H1 (cell line): ENCODE data around the gene DDI2. TPM values are rescaled to one million over a fixed set of nuclear protein-coding genes. Genes with fewer than 3 reads are reported as not detected.

Source experiments
- BCL11A ChIP-seq, 2 experiments: IDR thresholded peaks; one replicate each; pipeline ENCODE4 v1.6.1; 2011; ENCODE audit warnings: low read depth in 2 of 2, low read length in 2 of 2, mild to moderate bottlenecking in 2 of 2
- GABPA ChIP-seq: IDR thresholded peaks from 2 replicates; pipeline ENCODE4 v1.6.1; 2011; ENCODE audit warnings: mild to moderate bottlenecking, low read length, moderate library complexity, borderline replicate concordance; ENCODE audit not compliant: insufficient read depth
- KDM1A ChIP-seq: fragments of 200-600, 300-600 bp; sonication (generic); IDR thresholded peaks from 2 replicates; pipeline ENCODE4 v1.7.1; 2016; ENCODE audit warnings: mild to moderate bottlenecking, low read length, borderline replicate concordance
- KDM4A ChIP-seq: IDR thresholded peaks from one replicate; pipeline ENCODE4 v1.7.1; 2012; ENCODE audit warnings: low read depth, mild to moderate bottlenecking, moderate library complexity, low read length, inconsistent platforms; ENCODE audit not compliant: severe bottlenecking
- NANOG ChIP-seq: IDR thresholded peaks from 2 replicates; pipeline ENCODE4 v1.6.1; 2011; ENCODE audit warnings: low read length, low read depth, mild to moderate bottlenecking, inconsistent platforms; ENCODE audit not compliant: insufficient read depth, poor library complexity, severe bottlenecking
- SUZ12 ChIP-seq: fragments of 200-600 bp; sonication (generic); IDR thresholded peaks from 2 replicates; pipeline ENCODE4 v1.6.1; 2012; ENCODE audit warnings: mild to moderate bottlenecking, inconsistent platforms, low read length, moderate library complexity, mixed read lengths
- polyA plus RNA-seq, 7 experiments: library from polyadenylated mRNA; depleted of rRNA in 3 of 7; stranded (reverse) in 5 of 7; unstranded in 2 of 7; fragments of >200 nt in 5 of 7; fragments of 200-250 nt in 2 of 7; gene quantifications; 1 replicate in 5 of 7; 2 replicates in 1 of 7; 4 replicates in 1 of 7; pipeline versions ENCODE4 v1.2.1 to v1.2.3, GENCODE V29; 2011 to 2013; ENCODE audit warnings: missing spikeins in 2 of 7, mixed read lengths in 2 of 7
- total RNA-seq: library from RNA; stranded (reverse); fragmentation: NEBNext Ultra II Directional; extraction: Animal tissue kit (Norgen Biotek cat#: 25700); gene quantifications from 2 replicates; pipeline ENCODE4 v1.2.1, GENCODE V29; 2021

The DDI2 gene
- total and polyA plus RNA-seq, 2 of the 8 experiments (the other 6 are each of a cell fraction or from before 2014, with no cell fraction given), result 7.7 to 38.3 TPM

DNA sequence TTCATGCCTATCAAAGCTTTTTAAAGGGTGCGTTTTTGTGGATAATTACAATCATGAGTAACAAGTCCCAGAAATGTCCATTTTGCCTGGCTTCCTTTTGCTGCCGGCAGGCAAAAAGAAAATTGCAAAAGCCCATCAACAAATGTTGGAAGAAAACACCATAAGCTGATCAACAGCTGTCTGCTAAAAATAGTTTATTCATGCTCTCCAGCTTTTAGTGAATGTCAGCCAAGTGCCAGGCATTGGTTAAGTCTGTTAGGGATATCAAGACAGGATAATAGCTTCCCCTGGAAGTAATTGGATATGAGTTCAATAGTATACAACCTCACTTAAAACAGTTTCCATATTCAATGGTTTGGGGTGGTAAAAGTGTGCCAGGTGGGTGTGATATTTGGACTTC, 18.8 kb upstream of the DDI2 start (continued):
- TF ChIP-seq SUZ12, result no peak
- TF ChIP-seq KDM1A, result no peak
- TF ChIP-seq KDM4A, result no peak
- TF ChIP-seq GABPA, result no peak
- TF ChIP-seq NANOG, result no peak
- TF ChIP-seq BCL11A (IDR thresholded peaks at IDR 0.05; ENCODE audit: low read depth in 2 of 2, low read length in 2 of 2), result no peak
